ENCODE measurements around the gene RAB1A. TPM values are rescaled to one million over a fixed set of nuclear protein-coding genes. Genes with fewer than 3 reads are reported as not detected.

RAB1A gene
- total RNA-seq, 1 experiment from 2014 or later, result 128 TPM

- in situ Hi-C loops (cut with HindIII; ENCODE audit: low pct_unique_long_range_greater_than_20kb, low sequenced_read_pairs) (no loop called here), intact Hi-C loops (cut with micrococcal nuclease; ENCODE audit: unreplicated experiment) (no loop called here)
- no peak for TF ChIP-seq POLR2AphosphoS5 (IDR thresholded peaks at IDR 0.05; ENCODE audit: low read depth, low read length)
- no peak for TF ChIP-seq SIN3A (IDR thresholded peaks at IDR 0.05; ENCODE audit: borderline replicate concordance, insufficient read depth, low read depth, low read length)
- TF ChIP-seq TCF7L2 (IDR thresholded peaks at IDR 0.05; ENCODE audit: low read depth, low read length), result no peak
- no peak for TF ChIP-seq CTCF (IDR thresholded peaks at IDR 0.05)
- no peak for TF ChIP-seq REST (IDR thresholded peaks at IDR 0.05; ENCODE audit: insufficient read depth in 1 of 2, low read depth in 2 of 2, low read length in 1 of 2)
- Histone ChIP-seq H3K4me3 (ENCODE audit: low read depth in 2 of 2, low read length in 2 of 2) (no peak overlapping the region), H3K36me3 (ENCODE audit: control insufficient read depth, insufficient read depth, low read length) (peaks cover 8% of the 10 kb centered on the region; the same call in 1 of the 2 replicates), H3K9me3 (ENCODE audit: control insufficient read depth, insufficient read depth, low read depth, low read length) (no peaks in the 10 kb centered on the region), H3K27me3 (ENCODE audit: control insufficient read depth, insufficient read depth, low read length) (no peaks in the 10 kb centered on the region), H3K27ac (ENCODE audit: low read length) (no peak overlapping the region), H3K4me1 (ENCODE audit: control insufficient read depth, insufficient read depth, low read length) (peaks cover 5% of the 10 kb centered on the region)
- ChIA-PET POLR2A (interaction anchor here (0.7 kb wide), 1 partner anchor 79 kb away, joined by 3 read pairs; no protein-coding TSS in a partner anchor), CTCF (interaction anchor here (0.5 to 1.4 kb wide), 2 partner anchors 161 to 243 kb away, joined by 3 to 4 read pairs; no protein-coding TSS in a partner anchor)
- no TSS peak for BruUV-seq (replicated peaks)
- ATAC-seq (no peak), DNase-seq (ENCODE audit: low read depth, low spot score) (no peak)
Observed at GRCh38 chr2:65079017-65079416, 50.9 kb downstream of the RAB1A start.

GRCh38 chr2:65077898-65078297 is 52.0 kb downstream of the RAB1A start:
- peaks cover 5% of the 10 kb centered on the region for H3K4me1 ChIP-seq (ENCODE audit: control insufficient read depth, insufficient read depth, low read length)
- no peak for ATAC-seq
- no peak for DNase-seq (ENCODE audit: low read depth, low spot score)
- TF ChIP-seq CTCF (IDR thresholded peaks at IDR 0.05) (no peak), SIN3A (IDR thresholded peaks at IDR 0.05; ENCODE audit: borderline replicate concordance, insufficient read depth, low read depth, low read length) (no peak), POLR2AphosphoS5 (IDR thresholded peaks at IDR 0.05; ENCODE audit: low read depth, low read length) (no peak), REST (IDR thresholded peaks at IDR 0.05; ENCODE audit: insufficient read depth in 1 of 2, low read depth in 2 of 2, low read length in 1 of 2) (no peak), TCF7L2 (IDR thresholded peaks at IDR 0.05; ENCODE audit: low read depth, low read length) (no peak)
- BruUV-seq (replicated peaks), result no TSS peak
- 0 out of 2 replicates have a peak, but pooled peaks cover 2% of the 10 kb centered on the region for H3K36me3 ChIP-seq (ENCODE audit: control insufficient read depth, insufficient read depth, low read length)
- ChIA-PET POLR2A (no interaction called here), CTCF (no interaction called here)
- H3K9me3 ChIP-seq (ENCODE audit: control insufficient read depth, insufficient read depth, low read depth, low read length), result no peaks in the 10 kb centered on the region
- intact Hi-C loops (cut with micrococcal nuclease; ENCODE audit: unreplicated experiment), result no loop called here
- in situ Hi-C loops (cut with HindIII; ENCODE audit: low pct_unique_long_range_greater_than_20kb, low sequenced_read_pairs), result no loop called here
- no peaks in the 10 kb centered on the region for H3K27me3 ChIP-seq (ENCODE audit: control insufficient read depth, insufficient read depth, low read length)
- H3K4me3 ChIP-seq (ENCODE audit: low read depth in 2 of 2, low read length in 2 of 2), result no peak overlapping the region
- H3K27ac ChIP-seq (ENCODE audit: low read length), result no peak overlapping the region

Measured in Panc1 (cell line).